Activated CD4-positive, alpha-beta memory T cell treated with anti-CD3 and anti-CD28 coated beads, Interleukin-2, amount 10 ng/mL, durations not matched to agents 7 days and 5 days (primary cell): ENCODE data around the gene SLC4A5. TPM values are rescaled to one million over a fixed set of nuclear protein-coding genes. Genes with fewer than 3 reads are reported as not detected.

Experiments
- CTCF ChIA-PET: fragments of 350-600 bp; sonication (Branson Sonifier 250); formaldehyde crosslinking; loops from one replicate; lab custom pipeline; 2021; ENCODE audit warnings: antibody characterized with exemption, inconsistent platforms; lab: Charles Lee
- POLR2A ChIA-PET: fragments of 350-600 bp; sonication (Branson Sonifier 250); formaldehyde crosslinking; loops from one replicate; lab custom pipeline; 2021; ENCODE audit warnings: antibody characterized with exemption; lab: Charles Lee
- DNase-seq: peaks from one replicate; pipeline ENCODE4 v3.0.0-alpha.2; 2020
- H3K27ac Mint-ChIP-seq: one replicate; pipeline ENCODE4 v1.8.0; 2021; ENCODE audit warnings: mild to moderate bottlenecking, mixed read lengths
- H3K27me3 Mint-ChIP-seq: one replicate; pipeline ENCODE4 v1.8.0; 2021; ENCODE audit warnings: mixed read lengths
- H3K36me3 Mint-ChIP-seq: one replicate; pipeline ENCODE4 v1.8.0; 2021; ENCODE audit warnings: low read depth, mixed read lengths
- H3K4me1 Mint-ChIP-seq: one replicate; pipeline ENCODE4 v1.8.0; 2021; ENCODE audit warnings: mixed read lengths
- H3K4me3 Mint-ChIP-seq: one replicate; pipeline ENCODE4 v1.8.0; 2021; ENCODE audit warnings: mild to moderate bottlenecking, mixed read lengths
- H3K9me3 Mint-ChIP-seq: one replicate; pipeline ENCODE4 v1.8.0; 2021; ENCODE audit warnings: mixed read lengths
- total RNA-seq, 2 experiments: library from RNA; stranded (reverse); gene quantifications; one replicate each; pipeline ENCODE4 v1.2.3, GENCODE V29; 2021

The SLC4A5 gene
- 1 to 10 TPM; 2.5 to 3.4 TPM for total RNA-seq

GRCh38 chr2:74343316-74343715, at the start of gene SLC4A5:
Gene SLC4A5, minus strand, starts transcription at chr2:74343416. Its CDS starts 28,393 bp downstream, at chr2:74315023.
- no peak within 1 kb of the TSS for H3K27ac Mint-ChIP-seq
- H3K27me3 Mint-ChIP-seq: no peaks in the 10 kb centered on the region

GRCh38 chr2:74392449-74392743, 49.2 kb upstream of the SLC4A5 start:
- Mint-ChIP-seq H3K27me3 (peaks cover 6% of the 10 kb centered on the region), H3K27ac (no peak overlapping the region), H3K4me3 (no peak overlapping the region), H3K9me3 (no peaks in the 10 kb centered on the region), H3K36me3 (no peaks in the 10 kb centered on the region), H3K4me1 (peaks cover 12% of the 10 kb centered on the region)
- CTCF ChIA-PET: interaction anchor here (0.9 to 3.0 kb wide), 20 partner anchors 8 to 656 kb away, joined by 3 to 19 read pairs (median 6); partner anchors contain the start of genes AUP1, C2orf81, DCTN1 and HTRA2
- POLR2A ChIA-PET: interaction anchor here (0.6 to 2.6 kb wide), 12 partner anchors 17 to 655 kb away, joined by 3 to 15 read pairs (median 4); partner anchors contain the start of genes BOLA3, C2orf81, CCDC142 and MOB1A
- DNase-seq: no peak

More at GRCh38 chr2:74343316-74343715, at the start of gene SLC4A5:
- DNase-seq: no peak
- ChIA-PET CTCF (no interaction called here), POLR2A (no interaction called here)
- no peaks in the 10 kb centered on the region for H3K36me3 Mint-ChIP-seq
- H3K4me3 Mint-ChIP-seq: no peak within 1 kb of the TSS
- peaks cover 2% of the 10 kb centered on the region for H3K4me1 Mint-ChIP-seq
- no peaks in the 10 kb centered on the region for H3K9me3 Mint-ChIP-seq

GRCh38 chr2:74391580-74392448, 48.6 kb upstream of the SLC4A5 start:
- Mint-ChIP-seq H3K4me3 (peak overlapping the region; percentile 94), H3K9me3 (no peaks in the 10 kb centered on the region), H3K36me3 (no peaks in the 10 kb centered on the region), H3K27me3 (peaks cover 6% of the 10 kb centered on the region), H3K27ac (peak overlapping the region; percentile 96), H3K4me1 (peaks cover 12% of the 10 kb centered on the region)
- DNase-seq: peak; percentile 95
- ChIA-PET CTCF (interaction anchor here (0.6 to 3.0 kb wide), 34 partner anchors 9 to 655 kb away, joined by 3 to 19 read pairs (median 4); partner anchors contain the start of genes AUP1, BOLA3, C2orf81 and DCTN1), POLR2A (interaction anchor here (0.6 to 2.6 kb wide), 21 partner anchors 10 to 655 kb away, joined by 3 to 15 read pairs (median 3); partner anchors contain the start of genes BOLA3, C2orf81, CCDC142 and DCTN1)

- CTCF ChIA-PET: interaction anchor here (0.6 to 3.0 kb wide), 35 partner anchors 9 to 654 kb away, joined by 3 to 19 read pairs (median 4); partner anchors contain the start of genes BOLA3, C2orf81, DCTN1 and MOB1A
- H3K36me3 Mint-ChIP-seq: no peaks in the 10 kb centered on the region
- peak overlapping the region; percentile 94 for H3K4me3 Mint-ChIP-seq
- H3K27me3 Mint-ChIP-seq: peaks cover 6% of the 10 kb centered on the region
- POLR2A ChIA-PET: interaction anchor here (0.6 to 2.6 kb wide), 21 partner anchors 9 to 654 kb away, joined by 3 to 15 read pairs (median 3); partner anchors contain the start of genes BOLA3, C2orf81, CCDC142 and DCTN1
- peaks cover 12% of the 10 kb centered on the region for H3K4me1 Mint-ChIP-seq
- H3K27ac Mint-ChIP-seq: peak overlapping the region; percentile 73
- DNase-seq: no peak
- no peaks in the 10 kb centered on the region for H3K9me3 Mint-ChIP-seq
These were observed 48.0 kb upstream of the SLC4A5 start for GRCh38 chr2:74391209-74391579.

- peaks cover 12% of the 10 kb centered on the region for H3K4me1 Mint-ChIP-seq
- peaks cover 6% of the 10 kb centered on the region for H3K27me3 Mint-ChIP-seq
- no peak overlapping the region for H3K27ac Mint-ChIP-seq
- ChIA-PET CTCF (interaction anchor here (0.7 to 3.0 kb wide), 15 partner anchors 8 to 566 kb away, joined by 3 to 19 read pairs (median 4); partner anchors contain the start of genes BOLA3, C2orf81, DCTN1 and MOB1A), POLR2A (interaction anchor here (0.5 to 2.6 kb wide), 14 partner anchors 9 to 460 kb away, joined by 3 to 15 read pairs (median 4); partner anchors contain the start of genes BOLA3, C2orf81, DCTN1 and INO80B)
- H3K4me3 Mint-ChIP-seq: no peak overlapping the region
- no peak for DNase-seq
- no peaks in the 10 kb centered on the region for H3K36me3 Mint-ChIP-seq
- H3K9me3 Mint-ChIP-seq: no peaks in the 10 kb centered on the region
These were observed 47.4 kb upstream of the SLC4A5 start for GRCh38 chr2:74390606-74391005.

- ChIA-PET CTCF (interaction anchor here (1.1 kb wide), 1 partner anchor 52 kb away, joined by 3 read pairs; no protein-coding TSS in a partner anchor), POLR2A (no interaction called here)
- no peaks in the 10 kb centered on the region for H3K9me3 Mint-ChIP-seq
- H3K36me3 Mint-ChIP-seq: no peaks in the 10 kb centered on the region
- H3K4me1 Mint-ChIP-seq: peaks cover 11% of the 10 kb centered on the region
- DNase-seq: no peak
- no peak overlapping the region for H3K4me3 Mint-ChIP-seq
- no peaks in the 10 kb centered on the region for H3K27me3 Mint-ChIP-seq
- no peak overlapping the region for H3K27ac Mint-ChIP-seq
These were observed 44.1 kb upstream of the SLC4A5 start for GRCh38 chr2:74387346-74387745.

GRCh38 chr2:74385396-74385795, 42.2 kb upstream of the SLC4A5 start:
- DNase-seq: no peak
- Mint-ChIP-seq H3K27me3 (no peaks in the 10 kb centered on the region), H3K4me1 (peaks cover 11% of the 10 kb centered on the region), H3K4me3 (no peak overlapping the region), H3K9me3 (no peaks in the 10 kb centered on the region), H3K27ac (no peak overlapping the region), H3K36me3 (peaks cover 3% of the 10 kb centered on the region)
- CTCF ChIA-PET: interaction anchor here (0.6 to 1.2 kb wide), 2 partner anchors 50 to 1323 kb away, joined by 3 to 4 read pairs; no protein-coding TSS in a partner anchor
- POLR2A ChIA-PET: no interaction called here

- Mint-ChIP-seq H3K4me3 (no peak overlapping the region), H3K36me3 (peaks cover 3% of the 10 kb centered on the region), H3K27ac (no peak overlapping the region)
These were observed 40.8 kb upstream of the SLC4A5 start for GRCh38 chr2:74384051-74384450.

GRCh38 chr2:74383254-74383653, 40.0 kb upstream of the SLC4A5 start:
- POLR2A ChIA-PET: no interaction called here
- Mint-ChIP-seq H3K27ac (no peak overlapping the region), H3K4me1 (peaks cover 19% of the 10 kb centered on the region), H3K4me3 (no peak overlapping the region), H3K9me3 (no peaks in the 10 kb centered on the region), H3K36me3 (peaks cover 3% of the 10 kb centered on the region), H3K27me3 (no peaks in the 10 kb centered on the region)
- no peak for DNase-seq
- CTCF ChIA-PET: interaction anchor here (1.5 to 2.2 kb wide), 2 partner anchors 8 to 49 kb away, joined by 4 to 12 read pairs; no protein-coding TSS in a partner anchor

More at GRCh38 chr2:74384051-74384450, 40.8 kb upstream of the SLC4A5 start:
- Mint-ChIP-seq H3K27me3 (no peaks in the 10 kb centered on the region), H3K9me3 (no peaks in the 10 kb centered on the region), H3K4me1 (peaks cover 14% of the 10 kb centered on the region)
- no peak for DNase-seq
- ChIA-PET POLR2A (no interaction called here), CTCF (no interaction called here)

GRCh38 chr2:74381751-74382150, 38.5 kb upstream of the SLC4A5 start:
- Mint-ChIP-seq H3K36me3 (peaks cover 12% of the 10 kb centered on the region), H3K9me3 (no peaks in the 10 kb centered on the region), H3K27me3 (no peaks in the 10 kb centered on the region), H3K4me3 (no peak overlapping the region), H3K4me1 (peaks cover 19% of the 10 kb centered on the region), H3K27ac (no peak overlapping the region)
- ChIA-PET POLR2A (interaction anchor here (0.9 kb wide), 1 partner anchor 9 kb away, joined by 3 read pairs; no protein-coding TSS in a partner anchor), CTCF (interaction anchor here (1.0 to 2.2 kb wide), 3 partner anchors 10 to 132 kb away, joined by 3 to 12 read pairs (median 4); no protein-coding TSS in a partner anchor)
- no peak for DNase-seq

GRCh38 chr2:74379851-74380789, 36.9 kb upstream of the SLC4A5 start, which contains the start of gene DCTN1:
Gene DCTN1, minus strand, starts transcription at chr2:74380311. Its CDS starts 274 bp downstream, at chr2:74380037.
- H3K27ac Mint-ChIP-seq: no peak within 1 kb of the TSS
- no peaks in the 10 kb centered on the region for H3K9me3 Mint-ChIP-seq
- peaks cover 22% of the 10 kb centered on the region for H3K4me1 Mint-ChIP-seq
- no peaks in the 10 kb centered on the region for H3K27me3 Mint-ChIP-seq
- H3K36me3 Mint-ChIP-seq: peaks cover 18% of the 10 kb centered on the region
- ChIA-PET POLR2A (interaction anchor here (0.8 to 1.2 kb wide), 2 partner anchors 9 to 11 kb away, joined by 3 to 4 read pairs; no protein-coding TSS in a partner anchor), CTCF (interaction anchor here (1.1 to 1.5 kb wide), 3 partner anchors 11 to 130 kb away, joined by 3 to 4 read pairs (median 3); no protein-coding TSS in a partner anchor)
- DNase-seq: no peak
- H3K4me3 Mint-ChIP-seq: no peak within 1 kb of the TSS
